Fibroblast of pulmonary artery (primary cell): ENCODE measurements around the gene LIN37.

ENCODE experiments used
- DNase-seq: peaks from one replicate; pipeline ENCODE4 v3.0.0-alpha.2; 2010; ENCODE audit warnings: low read depth
- H3K4me3 ChIP-seq: replicated peaks from 2 replicates; pipeline ENCODE4 v1.5.1; 2011; ENCODE audit warnings: low read depth, mild to moderate bottlenecking, control low read depth, low read length, moderate library complexity
- CTCF ChIP-seq: IDR thresholded peaks from 2 replicates; pipeline ENCODE4 v1.5.1; 2011; ENCODE audit warnings: mild to moderate bottlenecking, control low read depth, low read length, inconsistent platforms; ENCODE audit errors: missing control alignments

The LIN37 gene

GRCh38 chr19:35727053-35727955, 21.1 kb upstream of the LIN37 start:
- no peak for TF ChIP-seq CTCF
- H3K4me3 ChIP-seq, result no peak overlapping the region
- no peak for DNase-seq

GRCh38 chr19:35727956-35728706, 20.2 kb upstream of the LIN37 start:
- DNase-seq, result no peak
- TF ChIP-seq CTCF, result no peak
- no peak overlapping the region for H3K4me3 ChIP-seq

- no peak overlapping the region for H3K4me3 ChIP-seq
- TF ChIP-seq CTCF, result no peak
- DNase-seq, result no peak
Measured at GRCh38 chr19:35729021-35729420, 19.4 kb upstream of the LIN37 start.

- H3K4me3 ChIP-seq, result no peak overlapping the region
- TF ChIP-seq CTCF, result no peak
- no peak for DNase-seq
Measured at GRCh38 chr19:35729763-35730162, 18.6 kb upstream of the LIN37 start.

- no peak for TF ChIP-seq CTCF
- no peak for DNase-seq
- no peak overlapping the region for H3K4me3 ChIP-seq
Measured at GRCh38 chr19:35730326-35730725, 18.1 kb upstream of the LIN37 start.

GRCh38 chr19:35731353-35731752, 17.0 kb upstream of the LIN37 start:
- no peak for TF ChIP-seq CTCF
- no peak for DNase-seq
- H3K4me3 ChIP-seq, result no peak overlapping the region
